Measurements from ENCODE around the gene SPRYD7.
"Not testable (repeated sequence)": the region's sequence is repeated elsewhere in the genome, so short reads cannot be mapped to it uniquely, and the experiment has no call there.

The SPRYD7 gene, protein sequence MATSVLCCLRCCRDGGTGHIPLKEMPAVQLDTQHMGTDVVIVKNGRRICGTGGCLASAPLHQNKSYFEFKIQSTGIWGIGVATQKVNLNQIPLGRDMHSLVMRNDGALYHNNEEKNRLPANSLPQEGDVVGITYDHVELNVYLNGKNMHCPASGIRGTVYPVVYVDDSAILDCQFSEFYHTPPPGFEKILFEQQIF

DNA sequence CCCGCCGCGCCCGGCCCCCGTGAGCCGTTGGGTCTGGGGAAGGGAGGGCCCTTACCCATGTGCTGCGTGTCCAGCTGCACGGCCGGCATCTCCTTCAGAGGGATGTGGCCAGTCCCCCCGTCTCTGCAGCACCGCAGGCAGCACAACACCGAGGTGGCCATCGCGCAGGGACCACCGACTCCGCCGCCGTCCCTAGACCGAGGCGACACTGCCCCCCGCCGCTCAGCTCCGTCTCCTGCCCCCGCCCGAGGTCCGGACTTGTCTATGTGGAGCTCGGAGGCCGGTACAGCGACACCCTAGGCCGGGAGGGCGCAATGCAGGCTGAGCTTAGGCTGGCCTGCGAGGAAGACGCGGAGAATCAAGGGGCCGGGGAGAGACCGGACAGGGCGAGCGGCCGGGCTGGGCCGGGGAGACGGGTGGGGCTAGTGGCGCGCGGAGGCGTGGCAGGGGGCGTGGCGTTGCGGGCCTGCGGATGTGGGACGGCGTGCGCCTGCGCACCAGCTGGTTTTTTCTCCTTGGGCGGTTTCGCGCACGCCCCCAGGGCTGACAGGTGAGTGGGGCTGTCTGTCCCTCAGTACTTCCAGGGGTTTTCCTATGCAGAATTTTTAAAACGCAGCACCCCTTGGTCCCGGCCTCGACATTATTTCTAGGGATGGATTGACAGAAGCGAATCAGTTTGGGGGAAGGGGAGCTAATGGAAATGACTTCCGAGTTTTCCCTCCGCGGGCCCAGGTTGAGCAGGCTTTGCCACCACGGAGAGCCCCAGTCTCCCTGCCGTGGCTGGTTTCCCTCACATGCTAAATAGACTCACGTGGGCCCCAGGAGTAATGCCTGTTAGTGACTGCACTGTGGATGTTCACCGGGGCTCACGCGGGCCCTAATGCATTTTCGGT lies at the start of gene SPRYD7:
Gene SPRYD7 (minus strand): TSS at position 266 of the 893 bp plus-strand sequence. CDS start 105 bp downstream, at position 161.
- peak; percentile 97 for DNase-seq

DNA sequence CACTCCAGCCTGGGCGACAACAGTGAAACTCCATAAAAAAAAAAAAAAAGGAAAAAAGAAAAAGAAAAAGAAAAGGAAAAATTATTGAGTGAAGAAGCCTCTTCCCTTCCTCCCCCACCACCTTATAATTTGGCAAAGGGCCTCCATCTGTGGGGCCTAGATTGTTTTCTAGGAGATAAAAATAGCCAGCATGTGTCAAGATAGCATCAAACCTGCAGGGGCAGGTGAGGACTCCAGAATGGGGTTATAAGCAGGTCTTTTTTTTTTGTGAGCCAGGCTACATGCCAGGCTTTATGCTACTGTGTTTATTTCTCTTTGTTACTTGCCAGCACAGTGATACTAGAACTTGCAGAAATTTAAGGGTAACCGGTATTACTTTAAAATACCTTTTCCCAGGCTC lies 49.0 kb upstream of the SPRYD7 start:
- no peak for DNase-seq

DNA sequence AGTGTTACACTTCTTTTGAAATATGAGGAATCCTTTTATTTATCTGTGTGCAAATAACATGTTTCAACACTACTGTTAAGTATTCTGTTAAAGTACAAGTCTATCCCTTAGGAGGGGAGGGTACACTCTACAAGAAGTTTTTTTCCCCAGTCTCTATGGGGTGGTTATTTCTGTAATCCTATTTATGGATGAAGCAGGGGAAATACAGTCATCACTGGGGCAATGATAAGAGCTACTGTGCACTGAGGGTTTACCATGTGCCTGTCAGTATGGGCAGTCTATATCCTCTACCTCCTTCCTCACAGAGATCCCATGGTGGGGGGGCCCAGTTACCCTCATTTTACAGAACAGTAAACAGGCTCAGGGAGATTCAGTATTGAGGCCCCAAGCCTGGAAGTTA lies 44.1 kb upstream of the SPRYD7 start:
- no peak for DNase-seq

DNA sequence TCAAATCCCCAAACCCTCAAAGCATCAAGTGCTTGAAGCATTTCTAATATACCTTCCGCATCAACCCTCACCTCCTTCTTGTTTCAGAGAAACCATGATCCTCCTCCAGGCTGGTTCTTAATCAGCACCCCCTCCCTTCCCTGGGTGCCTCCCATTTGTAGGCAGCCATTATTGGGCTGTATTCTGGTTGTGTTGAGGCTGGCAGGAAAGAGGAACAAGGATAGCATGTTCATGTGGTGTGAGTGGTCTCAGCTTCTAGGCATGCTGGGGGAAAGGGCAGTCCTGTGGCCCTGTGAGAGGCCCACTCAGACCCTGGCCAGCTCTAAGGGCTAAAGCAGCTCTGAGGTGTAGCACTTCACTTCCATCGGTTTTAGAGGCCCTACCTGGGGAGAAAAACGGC lies 41.9 kb upstream of the SPRYD7 start:
- DNase-seq: no peak

DNA sequence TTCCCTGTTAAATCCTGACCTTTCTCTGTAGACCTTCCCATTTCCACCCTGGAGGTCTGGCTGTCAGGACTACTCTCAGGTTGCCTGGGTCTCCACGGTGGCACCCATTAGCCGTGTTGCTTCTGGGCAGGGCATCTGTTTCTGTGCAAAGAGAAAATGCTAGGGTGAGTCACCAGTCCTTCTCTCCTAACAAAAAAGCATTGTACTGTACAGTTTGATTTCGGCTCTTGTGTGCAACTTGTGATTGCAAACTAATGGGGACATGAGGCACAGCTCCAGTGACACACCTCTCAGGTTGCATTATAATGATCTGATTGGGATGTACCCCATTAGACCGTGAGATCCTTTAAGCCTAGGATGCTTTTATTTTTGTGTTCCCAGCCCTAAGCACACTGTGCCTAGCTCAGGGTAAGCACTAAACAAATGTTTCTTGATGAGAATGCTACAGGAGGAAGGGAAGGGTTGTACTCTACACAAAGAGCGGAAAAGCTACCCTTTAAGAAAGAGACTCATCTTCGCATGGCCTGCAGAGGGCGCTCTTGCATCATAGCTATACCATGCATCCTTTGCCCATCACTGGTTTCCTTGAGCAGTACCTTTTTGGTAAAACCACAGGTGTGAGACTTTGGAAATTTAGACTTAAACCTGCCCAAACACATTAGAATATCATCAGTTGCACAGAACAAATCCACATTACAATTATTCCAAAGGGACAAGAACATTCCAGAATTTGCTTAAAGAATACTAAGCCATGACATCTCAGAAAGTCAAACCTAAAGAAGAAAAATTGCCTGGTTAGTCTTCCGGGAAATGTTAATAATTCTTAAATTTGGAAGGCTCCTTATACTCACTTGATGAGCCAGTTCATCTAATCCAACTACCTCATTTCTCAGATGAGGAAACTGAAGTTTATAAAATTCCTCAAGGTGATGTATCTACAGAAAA lies 40.4 kb upstream of the SPRYD7 start:
- peak; percentile 78 for DNase-seq

DNA sequence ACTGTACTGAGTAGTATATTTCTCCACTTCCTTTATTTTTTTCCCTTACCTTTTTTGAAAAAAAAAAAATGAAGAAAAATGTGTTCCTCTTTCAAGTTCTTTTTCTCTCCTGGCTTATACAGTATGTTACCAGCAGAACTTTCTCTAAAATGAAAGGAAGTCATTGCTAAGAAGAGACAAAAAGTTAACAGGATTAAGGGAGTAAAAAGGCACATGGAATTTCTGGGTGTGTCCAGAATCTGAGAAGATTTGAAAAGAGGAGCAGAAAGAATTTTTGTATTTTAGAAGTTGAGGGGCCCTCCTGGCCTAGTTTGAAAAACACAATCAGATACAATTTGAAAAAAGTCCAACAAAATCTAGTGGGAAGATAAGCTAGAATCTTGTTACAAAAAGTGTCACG lies 39.7 kb upstream of the SPRYD7 start:
- DNase-seq: no peak

DNA sequence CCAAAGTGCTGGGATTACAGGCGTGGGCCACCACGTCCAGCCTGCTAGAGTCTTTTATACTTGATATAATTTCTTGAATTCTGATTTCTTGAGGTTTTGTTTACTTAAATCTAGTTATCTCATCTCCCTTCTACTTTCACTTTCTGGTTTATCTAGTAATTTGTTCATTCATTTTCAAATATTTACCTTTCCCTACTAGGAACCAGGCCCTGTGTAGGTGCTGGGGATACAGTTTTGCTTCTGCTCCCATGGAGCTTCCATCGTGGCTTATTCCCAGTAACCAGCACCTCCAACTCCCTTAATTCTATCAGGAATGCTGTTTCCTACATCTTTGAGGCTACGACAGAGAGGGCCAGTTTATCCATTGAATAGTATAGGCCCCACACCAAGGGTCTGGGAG lies 36.6 kb upstream of the SPRYD7 start:
- DNase-seq: peak; percentile 26

DNA sequence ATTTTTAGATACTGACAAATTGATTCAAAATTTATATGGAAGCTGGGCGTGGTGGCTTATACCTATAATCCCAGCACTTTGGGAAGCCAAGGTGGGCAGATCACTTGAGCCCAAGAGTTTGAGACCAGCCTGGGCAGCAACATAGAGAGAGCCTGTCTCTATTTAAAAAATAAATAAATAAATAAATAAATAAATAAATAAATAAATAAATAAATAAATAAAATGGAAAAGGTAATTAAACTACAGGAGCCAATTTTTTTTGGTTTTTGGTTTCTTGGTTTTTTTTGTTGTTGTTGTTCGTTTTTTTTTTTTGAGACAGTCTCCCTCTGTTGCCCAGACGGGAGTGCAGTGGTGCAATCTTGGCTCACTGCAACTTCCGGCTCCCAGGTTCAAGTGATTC lies 31.3 kb upstream of the SPRYD7 start:
- DNase-seq: no peak

DNA sequence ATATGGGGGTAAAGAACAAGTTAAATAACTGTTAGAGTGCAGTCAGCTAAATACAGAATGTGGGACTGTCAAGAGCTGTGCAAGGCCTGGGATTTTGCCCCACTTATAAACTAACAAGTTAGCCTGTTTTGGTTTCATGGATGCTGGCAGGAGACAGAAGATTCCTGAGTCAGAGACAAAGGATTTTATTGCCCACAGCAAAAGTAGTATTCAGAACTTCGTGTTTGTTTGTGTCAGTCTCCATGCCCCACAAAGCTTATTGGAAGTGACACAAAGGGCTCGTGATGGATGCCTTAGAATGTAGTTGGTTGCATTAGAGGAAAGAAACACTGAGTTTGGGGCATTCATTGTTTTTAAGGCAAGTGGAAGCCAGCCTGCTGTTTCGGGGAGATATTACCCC lies 22.2 kb upstream of the SPRYD7 start:
- no peak for DNase-seq

DNA sequence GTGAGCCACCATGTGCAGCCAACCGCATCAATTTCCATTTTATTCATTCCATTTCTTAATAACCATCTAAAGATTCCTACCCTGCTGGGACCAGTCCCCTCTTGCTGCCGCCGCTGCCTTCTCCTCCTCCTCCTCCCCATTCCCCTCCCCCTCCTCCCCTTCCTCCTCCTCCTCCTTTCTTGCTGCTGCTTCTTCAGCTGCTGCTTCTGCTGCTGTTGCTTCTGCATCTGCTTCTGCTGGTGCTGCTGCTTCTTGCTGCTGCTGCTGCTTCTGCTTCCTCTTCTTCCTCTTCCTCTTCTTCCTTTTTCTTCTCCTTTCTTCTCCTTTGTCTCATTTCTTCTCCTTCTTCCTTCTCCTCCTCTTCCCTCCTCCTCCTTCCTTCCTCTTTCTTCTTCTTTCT lies 20.0 kb upstream of the SPRYD7 start:
- no peak for DNase-seq

DNA sequence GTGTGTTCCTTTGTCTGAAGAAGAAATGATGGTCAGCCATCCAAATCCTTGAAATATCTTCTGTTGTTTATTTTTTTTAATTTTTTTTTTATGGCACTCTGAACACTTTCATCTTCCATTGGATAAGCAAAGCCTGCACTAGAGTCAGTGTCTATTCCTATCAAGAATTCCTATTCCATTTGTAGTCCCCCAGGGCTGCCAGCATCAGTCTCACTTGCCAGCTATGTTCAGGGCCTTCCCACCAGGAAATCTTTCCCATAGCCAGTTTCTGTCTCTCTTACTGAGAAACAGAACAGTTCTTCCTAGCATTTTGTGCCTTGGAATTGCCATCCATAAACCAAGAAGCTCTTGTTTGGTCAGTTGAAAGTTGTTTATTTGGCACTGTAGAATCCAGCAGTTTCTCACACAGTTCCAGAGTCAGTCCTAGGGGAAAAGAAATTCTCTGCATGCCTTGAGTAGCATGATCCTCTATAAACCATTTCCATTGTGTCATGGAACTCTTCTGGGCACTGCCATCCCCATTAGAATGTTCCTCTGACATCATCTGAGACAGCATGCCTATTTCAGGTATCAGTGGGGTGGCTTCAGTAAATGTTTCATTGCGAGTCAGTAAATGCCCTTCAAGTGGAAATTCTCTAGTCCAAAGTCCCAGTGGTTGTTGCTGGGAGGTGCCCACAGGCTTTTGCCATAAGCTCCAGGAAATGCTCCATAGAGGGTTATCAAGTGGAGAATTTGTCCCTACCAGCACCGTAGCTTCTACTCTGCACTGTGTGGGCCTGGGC lies 18.7 kb upstream of the SPRYD7 start:
- no peak for DNase-seq

DNA sequence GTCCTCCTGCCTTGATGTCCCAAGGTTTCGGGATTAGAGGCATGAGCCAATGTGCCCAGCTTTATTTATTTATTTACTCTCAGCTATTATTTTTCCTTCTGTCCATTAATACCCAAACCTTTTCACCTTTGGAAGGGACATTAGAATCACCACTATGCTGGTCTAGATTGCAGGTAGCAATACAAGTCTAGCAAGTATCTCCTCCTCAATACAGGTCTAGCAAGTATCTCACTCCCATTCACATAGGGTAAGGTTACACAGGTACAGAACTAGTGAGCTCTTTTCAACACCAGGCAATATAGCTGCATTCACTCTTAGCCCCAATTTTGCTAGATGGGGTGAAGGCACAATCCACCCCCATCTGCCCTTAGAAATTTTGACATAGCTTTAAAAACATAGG lies 17.4 kb upstream of the SPRYD7 start:
- DNase-seq: no peak

DNA sequence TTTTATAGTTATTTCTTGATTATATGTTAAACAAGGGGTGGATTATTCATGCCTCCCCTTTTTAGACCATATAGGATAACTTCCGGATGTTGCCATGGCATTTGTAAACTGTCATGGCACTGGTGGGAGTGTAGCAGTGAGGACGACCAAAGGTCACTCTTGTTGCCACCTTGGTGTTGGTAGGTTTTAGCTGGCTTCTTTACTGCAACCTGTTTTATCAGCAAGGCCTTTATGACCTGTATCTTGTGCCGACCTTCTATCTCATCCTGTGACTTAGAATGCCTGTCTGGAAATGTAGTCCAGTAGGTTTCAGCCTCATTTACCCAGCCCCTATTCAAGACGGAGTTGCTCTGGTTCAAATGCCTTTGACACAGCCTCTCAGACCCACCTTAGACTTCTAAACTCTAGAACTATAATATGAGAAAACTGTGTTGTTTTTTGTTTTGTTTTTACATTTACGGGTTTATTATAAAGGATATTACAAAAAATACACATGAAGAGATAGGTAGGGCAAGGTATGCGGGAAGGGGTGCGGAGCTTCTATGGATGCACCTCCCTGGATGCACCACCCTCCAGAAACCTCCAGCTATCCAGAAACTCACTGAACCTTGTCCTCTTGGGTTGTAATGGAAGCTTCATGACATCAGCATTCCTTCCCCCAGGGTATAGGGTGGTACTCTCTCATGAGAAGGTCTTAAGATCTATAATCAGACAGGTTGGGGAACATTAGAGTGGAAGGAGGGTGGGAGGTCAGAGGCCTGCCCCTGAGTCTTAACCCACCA lies 15.8 kb upstream of the SPRYD7 start:
- no peak for DNase-seq

DNA sequence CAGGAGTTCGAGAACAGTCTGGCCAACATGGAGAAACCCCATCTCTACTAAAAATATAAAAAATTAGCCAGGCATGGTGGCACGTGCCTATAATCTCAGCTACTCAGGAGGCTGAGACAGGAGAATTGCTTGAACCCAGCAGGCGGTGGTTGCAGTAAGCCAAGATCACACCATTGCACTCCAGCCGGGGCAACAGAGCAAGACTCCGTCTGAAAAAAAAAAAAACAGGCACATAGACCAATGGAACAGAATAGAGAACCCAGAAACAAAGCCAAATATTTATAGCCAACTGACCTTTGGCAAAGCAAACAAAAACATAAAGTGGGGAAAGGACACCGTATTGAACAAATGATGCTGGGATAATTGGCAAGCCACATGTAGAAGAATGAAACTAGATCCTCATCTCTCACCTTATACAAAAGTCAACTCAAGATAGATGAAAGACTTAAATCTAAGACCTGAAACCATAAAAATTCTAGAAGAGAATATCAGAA lies 12.7 kb upstream of the SPRYD7 start:
- DNase-seq: not testable (repeated sequence)

DNA sequence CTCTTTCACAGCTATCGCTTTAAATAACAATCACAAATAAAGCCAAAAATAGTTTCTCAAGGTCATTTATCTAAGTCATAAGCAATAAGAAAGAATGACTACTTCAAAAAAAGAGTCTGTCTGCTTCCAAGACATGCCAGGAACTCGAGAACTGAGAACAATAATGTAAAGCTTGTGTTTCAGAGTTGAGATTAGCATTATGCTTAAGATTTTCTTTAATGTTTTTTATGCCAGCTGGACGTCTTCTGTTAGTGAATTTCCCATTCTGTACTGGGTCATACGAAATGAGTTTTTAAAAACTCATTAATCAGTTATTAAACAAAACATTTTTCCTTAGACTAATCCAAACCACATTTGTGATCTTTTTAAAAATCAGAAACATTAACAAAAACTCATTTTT lies 3.2 kb upstream of the SPRYD7 start:
- DNase-seq: no peak

DNA sequence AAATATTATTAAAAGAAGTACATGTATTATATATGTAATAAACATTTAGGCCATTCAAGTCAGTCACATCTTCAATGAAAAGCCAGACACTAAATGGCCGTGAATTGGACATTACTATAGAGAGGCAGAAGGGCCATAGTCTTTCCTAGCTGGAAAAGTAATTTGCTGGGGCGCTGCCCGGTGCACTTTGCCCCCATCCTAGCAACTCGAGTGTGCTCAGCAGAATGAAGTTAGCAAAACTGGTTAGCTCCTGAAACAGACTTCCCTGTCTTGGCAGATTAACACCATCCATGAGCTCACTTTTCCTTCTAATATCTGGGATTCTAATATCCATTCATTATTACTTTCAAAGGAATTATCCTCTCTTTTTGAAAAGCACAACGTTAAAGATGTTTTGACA lies 2.8 kb upstream of the SPRYD7 start:
- DNase-seq: no peak

DNA sequence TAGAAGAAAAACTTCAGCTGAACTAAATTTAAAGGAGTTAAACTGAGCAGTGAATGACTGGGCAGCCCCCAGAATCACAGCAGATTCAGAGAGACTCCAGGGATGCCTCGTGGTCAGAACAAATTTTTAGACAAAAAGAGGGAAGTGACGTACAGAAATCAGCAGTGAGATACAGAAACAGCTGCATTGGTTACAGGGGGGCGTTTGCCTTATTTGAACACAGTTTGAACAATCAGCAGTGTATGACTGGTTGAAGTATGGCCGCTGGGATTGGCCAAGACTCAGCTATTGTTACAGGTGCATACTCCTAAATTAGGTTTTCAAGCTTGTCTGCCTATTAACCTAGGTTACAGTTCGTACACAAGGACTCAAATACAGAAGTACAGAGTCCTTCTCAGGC lies 2.2 kb upstream of the SPRYD7 start:
- DNase-seq: no peak

DNA sequence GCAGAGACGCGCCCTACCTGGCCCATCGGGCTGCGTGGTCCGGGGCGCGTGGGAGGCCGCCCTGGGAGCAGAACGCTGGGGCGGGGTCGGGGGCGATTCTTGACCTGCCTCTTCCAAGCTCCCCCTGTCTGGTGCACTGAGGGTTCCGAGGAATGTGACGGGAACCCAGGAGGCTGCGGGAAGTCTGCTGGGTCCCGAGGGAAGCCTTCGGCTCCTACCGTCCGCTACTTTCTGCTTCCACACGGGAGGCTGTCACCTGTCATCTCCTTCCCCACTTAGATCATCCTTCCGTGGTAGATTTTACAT lies 781 bp upstream of the SPRYD7 start:
- no peak for DNase-seq

DNA sequence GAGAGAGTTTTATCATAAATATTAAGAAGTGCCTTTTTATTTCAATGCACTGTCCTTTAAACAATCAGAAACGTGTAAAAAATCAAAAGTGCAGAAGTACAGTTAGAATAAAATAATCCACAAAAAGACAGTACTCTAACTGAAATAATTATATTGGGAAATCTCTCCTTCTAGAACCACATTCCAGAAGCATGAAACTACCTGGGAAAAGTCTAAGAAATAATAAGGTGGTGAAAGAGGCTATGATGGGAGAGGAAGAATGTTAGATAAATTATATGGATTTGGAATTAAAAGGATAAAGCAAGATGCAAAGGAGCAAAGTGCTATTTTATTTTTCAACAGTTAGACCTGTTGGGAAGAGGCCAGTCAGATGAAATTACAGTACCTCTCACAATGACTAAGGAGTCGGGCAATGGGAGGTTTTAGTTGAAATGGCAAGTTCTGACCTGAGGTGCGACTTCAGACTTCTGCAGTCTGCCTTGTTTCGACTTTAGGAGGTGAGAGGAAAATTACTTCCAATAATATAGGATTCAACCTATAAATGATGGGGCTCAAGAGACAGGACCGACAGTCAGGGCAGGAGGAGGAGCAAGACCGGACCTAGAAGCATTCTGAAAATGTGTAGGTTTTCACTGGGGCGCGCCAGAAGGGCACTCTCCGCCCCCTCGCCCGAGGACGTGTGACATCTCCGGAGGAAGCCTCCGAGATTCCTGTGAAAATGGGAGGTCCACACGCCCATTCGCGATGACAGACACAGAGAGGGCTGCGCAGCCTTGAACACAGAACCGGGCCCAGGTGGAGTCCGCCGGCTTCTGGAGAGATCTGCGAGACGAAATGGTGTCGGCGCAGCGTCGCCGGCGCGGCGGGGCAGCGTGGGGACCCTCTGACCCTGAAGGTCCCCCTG lies 717 bp downstream of the SPRYD7 start:
- DNase-seq: peak; percentile 62

DNA sequence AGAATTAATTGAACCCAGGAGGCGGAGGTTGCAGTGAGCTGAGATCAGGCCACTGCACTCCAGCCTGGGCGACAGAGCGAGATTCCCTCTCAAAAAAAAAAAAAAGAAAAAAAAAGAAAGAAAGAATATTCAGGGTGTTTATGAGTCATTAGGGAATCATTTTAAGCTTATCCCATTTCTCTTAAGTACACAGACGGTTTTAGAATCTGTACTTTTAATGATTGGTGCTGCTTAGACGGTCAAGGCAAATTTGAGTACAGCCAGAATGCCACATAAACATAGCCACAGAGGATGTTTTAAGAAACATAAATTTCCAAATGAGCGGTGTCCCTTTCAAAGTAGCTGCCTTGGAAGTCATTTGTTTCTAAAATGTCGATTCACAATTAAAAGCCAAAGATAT lies 2.6 kb downstream of the SPRYD7 start:
- no peak for DNase-seq

DNA sequence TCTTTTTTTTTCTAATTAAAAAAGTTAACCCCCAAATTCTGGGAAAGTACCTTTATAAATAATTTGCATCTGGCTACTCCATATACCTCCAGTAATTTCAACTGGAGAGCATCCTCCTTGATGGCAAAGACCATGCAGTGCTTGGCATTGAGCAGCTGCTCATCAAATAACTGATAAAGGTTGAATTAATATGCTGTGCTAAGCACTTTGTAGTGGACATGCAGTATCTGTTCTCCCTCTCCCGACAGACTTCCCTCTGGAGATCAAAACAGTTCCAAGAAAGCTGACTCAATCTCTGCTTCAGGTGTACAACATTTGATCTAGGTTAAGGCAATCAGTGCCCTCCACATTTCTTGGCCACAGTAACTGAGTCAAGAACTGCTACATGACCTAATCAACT lies 3.3 kb downstream of the SPRYD7 start:
- DNase-seq: no peak

Measured in DMS53 (cell line).